Measurements from ENCODE around the gene SLC39A9. TPM values are rescaled to one million over a fixed set of nuclear protein-coding genes. Genes with fewer than 3 reads are reported as not detected.
A peak's percentile ranks its signal among the peaks of the same experiment; 100 is the strongest.

SLC39A9 gene
- total and polyA plus RNA-seq, 2 of the 4 experiments (the other 2 are of a cell fraction), result 41.4 to 168 TPM

GRCh38 chr14:69358966-69359365 is 39.5 kb upstream of the SLC39A9 start:
- Histone ChIP-seq H3K9me3 (ENCODE audit: control insufficient read depth, insufficient read depth, low read length) (no peaks in the 10 kb centered on the region), H2BK5ac (ENCODE audit: low read depth, low read length, poor library complexity, severe bottlenecking) (no peak overlapping the region), H3K9me1 (ENCODE audit: insufficient read depth, low read length) (no peaks in the 10 kb centered on the region), H3K36me3 (ENCODE audit: control insufficient read depth, insufficient read depth, low read length) (no peaks in the 10 kb centered on the region), H2AK9ac (replicated peaks; ENCODE audit: low read depth, low read length, poor library complexity) (peak overlapping the region; percentile 26), H3K4ac (ENCODE audit: low read depth, low read length) (no peak overlapping the region), H3K56ac (ENCODE audit: extremely low read depth, insufficient read depth, low read length) (no peak overlapping the region), H4K91ac (ENCODE audit: insufficient read depth, low read depth, low read length) (no peak overlapping the region), H2BK120ac (ENCODE audit: low read depth, low read length) (no peak overlapping the region), H3K4me3 (ENCODE audit: insufficient read depth, low read depth, low read length) (no peak overlapping the region), H3K9ac (ENCODE audit: low read depth, low read length) (no peak overlapping the region), H3K23ac (ENCODE audit: low read depth, low read length) (no peak overlapping the region), H3K27ac (ENCODE audit: insufficient read depth, low read length) (no peak overlapping the region), H3K4me2 (ENCODE audit: low read depth, low read length) (no peak overlapping the region), H3K4me1 (ENCODE audit: control insufficient read depth, insufficient read depth, low read length) (peaks cover 7% of the 10 kb centered on the region), H4K20me1 (ENCODE audit: insufficient read depth, low read length) (no peaks in the 10 kb centered on the region), H3K14ac (replicated peaks; ENCODE audit: low read depth, low read length) (no peak overlapping the region), H2AFZ (replicated peaks; ENCODE audit: low read length, poor library complexity) (no peak overlapping the region), H2BK20ac (ENCODE audit: low read depth, low read length) (no peak overlapping the region), H4K8ac (ENCODE audit: low read depth in 2 of 2, low read length in 2 of 2) (no peak overlapping the region), H3K27me3 (ENCODE audit: control insufficient read depth, insufficient read depth, low read length) (peaks cover 4% of the 10 kb centered on the region), H3K79me1 (ENCODE audit: low read depth in 1 of 2, low read length in 2 of 2) (no peaks in the 10 kb centered on the region), H4K5ac (ENCODE audit: low read depth, low read length) (no peak overlapping the region), H3K18ac (ENCODE audit: low read depth, low read length) (no peak overlapping the region), H2BK15ac (ENCODE audit: low read depth, low read length) (no peak overlapping the region), H2AK5ac (ENCODE audit: low read depth, low read length) (no peak overlapping the region)
- DNase-seq (no peak), ATAC-seq (ENCODE audit: low read depth) (no peak)
- in situ Hi-C loops (cut with MboI; ENCODE audit: low sequenced_read_pairs) (loop anchor here (5.0 kb wide), 1 partner anchor 107 kb away; no protein-coding TSS in a partner anchor), intact Hi-C loops (cut with micrococcal nuclease) (no loop called here), dilution Hi-C loops (cut with HindIII; ENCODE audit: low sequenced_read_pairs, unreplicated experiment) (no loop called here)
- CTCF ChIA-PET, result no interaction called here
- POLR2A ChIA-PET (ENCODE audit: unreplicated experiment), result no interaction called here
- BruUV-seq (replicated peaks), result no TSS peak
- TF ChIP-seq SMC3 (IDR thresholded peaks at IDR 0.05; ENCODE audit: low read depth, low read length), result no peak
- no peak for TF ChIP-seq ELK1 (IDR thresholded peaks at IDR 0.05; ENCODE audit: borderline replicate concordance, low read depth, low read length)
- TF ChIP-seq MAZ (IDR thresholded peaks at IDR 0.05; ENCODE audit: borderline replicate concordance, low read depth, low read length), result no peak
- no CpG with 5 or more reads among the region's 3 CpGs for WGBS, 2 experiments (ENCODE audit: extremely low coverage in 2 of 2, insufficient read length in 1 of 2)
